ENCODE results near the gene ANKRD28. TPM values are rescaled to one million over a fixed set of nuclear protein-coding genes. Genes with fewer than 3 reads are reported as not detected.

The ANKRD28 gene
- total and polyA plus RNA-seq, 2 of the 8 experiments (the other 6 are each of a cell fraction or from before 2014, with no cell fraction given) = 39.1 to 61.7 TPM

GRCh38 chr3:15796331-15796730 lies 1.4 kb downstream of the ANKRD28 start:
- no peak for TF ChIP-seq JUND (IDR thresholded peaks at IDR 0.05; ENCODE audit: low read length)
- no peak for TF ChIP-seq JUN (IDR thresholded peaks at IDR 0.05; ENCODE audit: low read depth, low read length)
- TF ChIP-seq SIN3A (conservative IDR thresholded peaks at IDR 0.05 in 1 of 2, IDR thresholded peaks at IDR 0.05 in 1 of 2; ENCODE audit: low read depth in 1 of 2, low read length in 2 of 2) = no peak
- TF ChIP-seq SAP30 (IDR thresholded peaks at IDR 0.05; ENCODE audit: insufficient read depth, insufficient replicate concordance, low read length) = no peak
- TF ChIP-seq KDM1A (IDR thresholded peaks at IDR 0.05; ENCODE audit: borderline replicate concordance, low read length) = no peak
- TF ChIP-seq TAF1 (IDR thresholded peaks at IDR 0.05; ENCODE audit: low read depth, low read length) = no peak
- TF ChIP-seq POU5F1 (IDR thresholded peaks at IDR 0.05; ENCODE audit: low read depth, low read length) = no peak
- TF ChIP-seq FOSL1 (IDR thresholded peaks at IDR 0.05; ENCODE audit: insufficient read depth, low read depth, low read length) = no peak
- no peak overlapping the region for H3K18ac ChIP-seq (ENCODE audit: extremely low read depth, low read length)
- no peak overlapping the region for H3K14ac ChIP-seq (ENCODE audit: insufficient read length)
- FAIRE-seq (no peak), DNase-seq (ENCODE audit: low read depth in 1 of 2, low spot score in 2 of 2) (no peak)
- 80% methylated on average over 2 of the region's 2 CpGs; no CpG with 5 or more reads in 1 of the 2 experiments for WGBS, 2 experiments (ENCODE audit: extremely low coverage in 1 of 2, insufficient coverage in 1 of 2, insufficient read length in 1 of 2, insufficient replicate concordance in 2 of 2, low coverage in 1 of 2, low lambda C conversion rate in 2 of 2, missing lambda C conversion rate in 1 of 2)
- H3K23ac ChIP-seq (ENCODE audit: insufficient read length) = no peak overlapping the region
- no peak overlapping the region for H2BK12ac ChIP-seq (ENCODE audit: low read depth, low read length)
- H2AFZ ChIP-seq (ENCODE audit: low read length) = no peak overlapping the region
- H2BK20ac ChIP-seq (ENCODE audit: low read length) = no peak overlapping the region
- no peak overlapping the region for H3K4me3 ChIP-seq (ENCODE audit: extremely low read depth in 1 of 4, insufficient read depth in 2 of 4, low read depth in 3 of 4, low read length in 4 of 4)
- no peaks in the 10 kb centered on the region for H3K79me1 ChIP-seq (ENCODE audit: low read depth, low read length)
- H3K56ac ChIP-seq (replicated peaks; ENCODE audit: insufficient read length, low read depth, low read length) = no peak overlapping the region
- no peak overlapping the region for H2AK5ac ChIP-seq (ENCODE audit: low read depth, low read length)
- H2BK15ac ChIP-seq (ENCODE audit: low read length) = no peak overlapping the region
- no peak overlapping the region for H3K27ac ChIP-seq (ENCODE audit: low read depth, low read length)
- H3K23me2 ChIP-seq (ENCODE audit: low read depth, low read length) = no peaks in the 10 kb centered on the region
- H4K5ac ChIP-seq (ENCODE audit: insufficient read length, low read depth, low read length) = no peak overlapping the region
- H2BK120ac ChIP-seq (replicated peaks; ENCODE audit: low read depth, low read length) = no peak overlapping the region
- H3K27me3 ChIP-seq (replicated peaks in 1 of 4; ENCODE audit: control insufficient read depth in 3 of 4, extremely low read depth in 1 of 4, insufficient read depth in 3 of 4, low read length in 3 of 4) = no peaks in the 10 kb centered on the region
- no peak overlapping the region for H3K4me2 ChIP-seq (ENCODE audit: insufficient read depth in 1 of 2, low read depth in 2 of 2, low read length in 2 of 2)
- no peak overlapping the region for H4K91ac ChIP-seq (replicated peaks; ENCODE audit: insufficient read length, low read length)
- H4K8ac ChIP-seq (ENCODE audit: extremely low read depth, insufficient read depth, low read length) = no peak overlapping the region
- no peak overlapping the region for H2BK5ac ChIP-seq (ENCODE audit: low read depth, low read length)
- peaks cover 0 to 7% (median 4%) of the 10 kb centered on the region in 4 experiments; a peak in 4 of 7 replicates for H3K4me1 ChIP-seq (replicated peaks in 1 of 4; ENCODE audit: control insufficient read depth in 3 of 4, insufficient read depth in 4 of 4, low read length in 3 of 4)
- H3K79me2 ChIP-seq (ENCODE audit: control insufficient read depth in 1 of 2, insufficient read depth in 2 of 2, low read length in 2 of 2) = peaks cover 0 to 49% of the 10 kb centered on the region in 2 experiments; a peak in 2 of 4 replicates
- POLR2A ChIA-PET (ENCODE audit: partially characterized antibody) = interaction anchor here (1.2 to 2.3 kb wide), 2 partner anchors 11 to 12 kb away, joined by 4 to 7 read pairs; no protein-coding TSS in a partner anchor
- H4K20me1 ChIP-seq (replicated peaks in 1 of 2; ENCODE audit: control insufficient read depth in 1 of 2, insufficient read depth in 2 of 2, low read length in 2 of 2) = no peaks in the 10 kb centered on the region
- no peak overlapping the region for H3K4ac ChIP-seq (replicated peaks; ENCODE audit: insufficient read length, low read depth, low read length)
- CTCF ChIA-PET (ENCODE audit: partially characterized antibody) = interaction anchor here (0.6 to 2.1 kb wide), 4 partner anchors 15 to 169 kb away, joined by 3 to 8 read pairs (median 4); no protein-coding TSS in a partner anchor
- no peaks in the 10 kb centered on the region for H3K9me3 ChIP-seq (ENCODE audit: insufficient read depth in 2 of 2, low read depth in 1 of 2, low read length in 1 of 2)
- H3K36me3 ChIP-seq (ENCODE audit: control insufficient read depth in 2 of 4, insufficient read depth in 4 of 4, low read length in 3 of 4) = no peaks in the 10 kb centered on the region
- no peak overlapping the region for H3K9ac ChIP-seq (replicated peaks in 1 of 4; ENCODE audit: extremely low read depth in 1 of 4, low read depth in 3 of 4, low read length in 3 of 4)
